Naive B cell (primary cell): ENCODE data around the gene C1S. TPM values are rescaled to one million over a fixed set of nuclear protein-coding genes. Genes with fewer than 3 reads are reported as not detected.

Source experiments
- ATAC-seq, 2 donors: fragments of 150-1000 bp; cut with Tn5 transposase; 2 replicates each; pipeline ENCODE4 v1.10.0; 2021; ENCODE audit warnings: low read depth in 2 of 2, mild to moderate bottlenecking in 2 of 2, moderate library complexity in 2 of 2
- DNase-seq: peaks from one replicate; pipeline ENCODE4 v3.0.0; 2022
- H3K27ac Mint-ChIP-seq, 6 donors: one replicate each; pipeline ENCODE4 v1.8.0; 2020 to 2022; ENCODE audit warnings: mild to moderate bottlenecking in 6 of 6, mixed read lengths in 6 of 6, moderate library complexity in 5 of 6, inconsistent platforms in 2 of 6
- H3K27me3 Mint-ChIP-seq, 3 donors: one replicate each; pipeline ENCODE4 v1.8.0; 2021 to 2022; ENCODE audit warnings: mixed read lengths in 3 of 3, mild to moderate bottlenecking in 1 of 3
- H3K36me3 Mint-ChIP-seq, 2 donors: one replicate each; pipeline ENCODE4 v1.8.0; 2020 to 2022; ENCODE audit warnings: mixed read lengths in 2 of 2, inconsistent platforms in 1 of 2, mild to moderate bottlenecking in 1 of 2
- H3K4me1 Mint-ChIP-seq, 3 donors: one replicate each; pipeline ENCODE4 v1.8.0; 2020 to 2022; ENCODE audit warnings: mixed read lengths in 3 of 3, inconsistent platforms in 1 of 3, mild to moderate bottlenecking in 1 of 3, moderate library complexity in 1 of 3
- H3K4me3 Mint-ChIP-seq, 8 donors: one replicate each; pipeline ENCODE4 v1.8.0; 2020 to 2022; ENCODE audit warnings: mild to moderate bottlenecking in 8 of 8, mixed read lengths in 8 of 8, moderate library complexity in 8 of 8, inconsistent platforms in 2 of 8
- H3K9me3 Mint-ChIP-seq, 7 donors: one replicate each; pipeline ENCODE4 v1.8.0; 2020 to 2022; ENCODE audit warnings: mixed read lengths in 7 of 7, mild to moderate bottlenecking in 5 of 7, inconsistent platforms in 2 of 7, moderate library complexity in 1 of 7
- polyA plus RNA-seq, 6 donors: library from polyadenylated mRNA; unstranded; fragments of 300-500 nt; fragmentation: Illumina TruSeq; gene quantifications; one replicate each; pipeline ENCODE4 v1.2.3, GENCODE V29; 2021; ENCODE audit warnings: low read depth in 6 of 6

Gene C1S
- polyA plus RNA-seq, 6 donors from 2014 or later: 0.12 TPM; not detected in 5

DNA sequence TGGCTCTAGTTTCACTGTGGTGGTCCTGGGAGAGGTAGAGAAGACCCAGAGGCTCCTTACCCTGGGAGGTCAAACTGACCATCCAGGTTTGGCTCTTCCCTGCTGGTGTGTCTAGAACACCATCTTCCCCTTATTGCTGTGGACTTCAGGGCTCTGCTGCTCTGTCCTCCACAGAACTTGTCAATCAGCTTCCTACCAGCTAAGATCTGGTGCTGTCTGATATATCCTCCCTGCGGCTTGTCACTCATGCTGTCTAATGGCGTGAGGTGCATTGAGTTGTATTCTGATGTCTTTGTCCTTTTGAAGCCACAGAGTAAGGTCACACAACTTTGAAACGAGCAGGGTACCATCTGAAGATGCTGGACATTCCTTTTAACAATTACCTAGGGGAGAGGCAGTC, 55.7 kb downstream of the C1S start:
- Mint-ChIP-seq H3K4me3 (no peak overlapping the region), H3K9me3 (no peaks in the 10 kb centered on the region), H3K36me3 (no peaks in the 10 kb centered on the region), H3K27me3 (no peaks in the 10 kb centered on the region), H3K4me1 (peaks cover 4 to 11% (median 5%) of the 10 kb centered on the region in 3 donors), H3K27ac (peak overlapping the region in 1 of 6 donors; percentile 10)
- DNase-seq (no peak), ATAC-seq (no peak)

DNA sequence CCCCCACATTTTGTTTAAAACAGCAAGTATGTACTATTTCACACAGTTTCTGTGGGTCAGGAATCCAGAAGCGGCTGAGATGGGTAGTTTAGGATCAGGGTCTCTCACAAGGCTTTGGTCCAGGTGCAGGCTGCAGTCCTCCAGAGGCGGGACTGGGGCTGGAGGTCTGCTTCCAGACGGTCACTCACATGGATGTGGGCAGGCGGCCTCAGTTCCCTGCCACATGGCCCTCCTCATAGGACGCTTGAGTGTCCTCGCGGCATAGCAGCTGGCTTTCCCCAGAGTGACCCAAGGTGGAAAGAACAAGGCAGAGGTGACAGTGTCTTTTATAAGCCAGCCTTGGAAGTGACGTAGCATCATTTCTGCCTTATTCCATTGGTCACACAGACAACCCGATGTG, 56.4 kb downstream of the C1S start:
- ATAC-seq (no peak), DNase-seq (no peak)
- Mint-ChIP-seq H3K27ac (no peak overlapping the region), H3K27me3 (no peaks in the 10 kb centered on the region), H3K4me1 (peaks cover 4 to 11% (median 5%) of the 10 kb centered on the region in 3 donors), H3K9me3 (no peaks in the 10 kb centered on the region), H3K36me3 (no peaks in the 10 kb centered on the region), H3K4me3 (no peak overlapping the region)

DNA sequence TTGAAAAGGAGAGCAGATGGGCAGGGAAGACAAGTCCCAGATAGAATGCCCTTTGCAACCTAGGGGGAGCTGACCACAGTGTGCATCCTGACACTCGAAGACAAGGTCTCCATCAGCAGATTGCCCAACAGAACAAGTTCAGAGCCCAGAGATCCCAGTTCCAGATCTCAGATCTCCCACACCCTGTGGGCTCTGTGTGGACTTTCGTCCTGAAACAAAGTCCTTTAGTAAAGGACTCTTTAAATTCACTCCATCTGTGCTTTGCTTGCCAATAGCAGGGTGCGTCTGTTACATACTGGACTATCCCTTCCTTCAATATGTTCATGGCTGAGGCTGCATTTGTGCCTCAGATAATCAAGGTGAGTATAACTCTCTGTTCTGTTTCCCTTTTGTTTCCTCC, 57.2 kb downstream of the C1S start:
- no peaks in the 10 kb centered on the region for H3K27me3 Mint-ChIP-seq
- H3K4me3 Mint-ChIP-seq: no peak overlapping the region
- DNase-seq (no peak), ATAC-seq (no peak)
- no peaks in the 10 kb centered on the region for H3K9me3 Mint-ChIP-seq
- no peak overlapping the region for H3K27ac Mint-ChIP-seq
- H3K4me1 Mint-ChIP-seq: peaks cover 4 to 11% (median 5%) of the 10 kb centered on the region in 3 donors
- H3K36me3 Mint-ChIP-seq: no peaks in the 10 kb centered on the region

DNA sequence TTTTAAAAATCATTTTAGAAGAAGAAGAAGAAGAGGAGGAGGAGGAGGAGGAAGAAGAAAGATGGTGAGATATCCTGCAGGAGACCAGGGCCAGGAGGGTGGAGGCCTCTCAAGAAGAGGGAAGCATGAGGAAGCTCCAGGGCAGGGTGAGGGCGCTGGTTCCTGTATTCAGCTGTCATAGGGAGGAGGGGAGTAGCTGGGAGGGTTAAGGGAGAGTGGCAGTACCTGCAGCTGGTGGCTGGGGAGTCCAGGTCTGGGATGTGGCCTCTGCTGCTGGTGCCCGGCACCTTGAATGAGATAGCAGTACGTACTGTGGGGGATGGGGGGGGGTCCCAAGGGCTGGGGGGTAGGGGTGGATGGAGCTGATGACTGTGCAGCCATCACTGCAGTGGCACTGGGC, 58.4 kb downstream of the C1S start:
- no peak overlapping the region for H3K27ac Mint-ChIP-seq

DNA sequence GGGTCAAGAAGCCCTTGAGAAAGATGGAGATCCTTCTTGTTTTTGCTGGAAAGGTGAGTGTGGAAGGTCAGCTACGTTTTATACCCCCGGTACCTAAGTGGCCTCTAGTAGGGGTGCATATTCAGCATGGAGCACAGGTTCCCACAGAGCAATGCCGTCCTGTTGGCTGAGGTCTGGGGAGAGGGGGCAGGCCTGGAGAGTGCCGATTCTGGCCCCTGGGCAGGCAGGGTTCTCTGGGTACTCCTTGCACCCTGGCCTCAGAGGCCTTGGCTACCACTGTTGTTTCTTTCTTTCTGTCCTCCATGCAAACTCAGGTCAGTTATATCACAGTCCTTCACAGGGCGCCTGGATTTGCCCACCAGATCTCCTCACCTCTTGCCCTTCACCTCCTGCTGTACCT, 59.6 kb downstream of the C1S start:
- Mint-ChIP-seq H3K9me3 (no peaks in the 10 kb centered on the region), H3K36me3 (no peaks in the 10 kb centered on the region), H3K4me3 (no peak overlapping the region), H3K27ac (no peak overlapping the region), H3K27me3 (no peaks in the 10 kb centered on the region), H3K4me1 (peaks cover 0 to 6% (median 0%) of the 10 kb centered on the region in 3 donors)
- DNase-seq (no peak), ATAC-seq (no peak)

More for the DNA sequence above, 58.4 kb downstream of the C1S start:
- Mint-ChIP-seq H3K36me3 (no peaks in the 10 kb centered on the region), H3K27me3 (no peaks in the 10 kb centered on the region), H3K4me1 (peaks cover 0 to 6% (median 0%) of the 10 kb centered on the region in 3 donors), H3K4me3 (no peak overlapping the region), H3K9me3 (no peaks in the 10 kb centered on the region)
- DNase-seq (no peak), ATAC-seq (no peak)

Other genes with a start within 250 kb of the C1S start
- not detected for gene GPR162, start 238.9 kb upstream of the C1S start, polyA plus RNA-seq
- gene P3H3, start 232.3 kb upstream of the C1S start, polyA plus RNA-seq: not detected
- not detected for gene GNB3, start 219.8 kb upstream of the C1S start, polyA plus RNA-seq
- 1 to 10 TPM in 1 of 6 donors, under 1 TPM in 3, not detected in 2; 0.74 to 1.0 (median 0.89) TPM for gene CDCA3, start 209.4 kb upstream of the C1S start, polyA plus RNA-seq
- gene USP5, start 208.6 kb upstream of the C1S start, polyA plus RNA-seq: 10 to 100 TPM; 28.5 to 45.1 (median 35.4) TPM
- gene TPI1, start 193.2 kb upstream of the C1S start, polyA plus RNA-seq: 100 to 1,000 TPM; 294 to 712 (median 357) TPM
- gene SPSB2, start 187.4 kb upstream of the C1S start, polyA plus RNA-seq: 10 to 100 TPM in 2 of 6 donors, 1 to 10 TPM in 4; 7.9 to 15.5 (median 8.9) TPM
- 1 to 10 TPM; 4.1 to 8.7 (median 7.1) TPM for gene LRRC23, start 155.9 kb upstream of the C1S start, polyA plus RNA-seq
- 1 to 10 TPM; 3.8 to 8.4 (median 5.9) TPM for gene ENO2, start 146.1 kb upstream of the C1S start, polyA plus RNA-seq
- 1 to 10 TPM in 3 of 6 donors, under 1 TPM in 2, not detected in 1; 0.57 to 2.2 (median 1.1) TPM for gene ATN1, start 132.8 kb upstream of the C1S start, polyA plus RNA-seq
- gene RNU7-1, start 116.9 kb upstream of the C1S start, polyA plus RNA-seq: not detected
- gene C12orf57, start 116.7 kb upstream of the C1S start, polyA plus RNA-seq: 100 to 1,000 TPM; 126 to 211 (median 194) TPM
- gene PTPN6, start 109.4 kb upstream of the C1S start, polyA plus RNA-seq: 1,000 to 10,000 TPM in 1 of 6 donors, 100 to 1,000 TPM in 5; 398 to 1,059 (median 612) TPM
- gene PHB2, start 90.1 kb upstream of the C1S start, polyA plus RNA-seq: 100 to 1,000 TPM; 107 to 127 (median 114) TPM
- gene EMG1, start 89.8 kb upstream of the C1S start, polyA plus RNA-seq: 10 to 100 TPM; 69.7 to 82.7 (median 80.4) TPM
- gene LPCAT3, start 42.2 kb upstream of the C1S start, polyA plus RNA-seq: 10 to 100 TPM; 14.4 to 30.7 (median 16.7) TPM
- gene C1R, start 31.7 kb downstream of the C1S start, polyA plus RNA-seq: 1 to 10 TPM in 4 of 6 donors, under 1 TPM in 1, not detected in 1; 0.95 to 3.1 (median 1.9) TPM
- 1 to 10 TPM; 2.4 to 9.6 (median 3.5) TPM for gene C1RL, start 48.5 kb downstream of the C1S start, polyA plus RNA-seq
- gene RBP5, start 68.2 kb downstream of the C1S start, polyA plus RNA-seq: under 1 TPM in 1 of 6 donors, not detected in 5; 0.51 TPM
- gene CLSTN3, start 69.7 kb downstream of the C1S start, polyA plus RNA-seq: 1 to 10 TPM in 5 of 6 donors, not detected in 1; 1.7 to 3.4 (median 2.9) TPM
- 10 to 100 TPM in 4 of 6 donors, 1 to 10 TPM in 2; 8.3 to 15.3 (median 12.3) TPM for gene PEX5, start 129.0 kb downstream of the C1S start, polyA plus RNA-seq
- gene ACSM4, start 243.4 kb downstream of the C1S start, polyA plus RNA-seq: not detected